Right hindlimb (tissue), 1 donor: ENCODE data around the gene CYB5D1.
"Not testable (repeated sequence)": the region's sequence is repeated elsewhere in the genome, so short reads cannot be mapped to it uniquely, and the experiment has no call there.

Source experiments
- DNase-seq: peaks from one replicate; pipeline ENCODE4 v3.0.0-alpha.2; 2018

The CYB5D1 gene, protein sequence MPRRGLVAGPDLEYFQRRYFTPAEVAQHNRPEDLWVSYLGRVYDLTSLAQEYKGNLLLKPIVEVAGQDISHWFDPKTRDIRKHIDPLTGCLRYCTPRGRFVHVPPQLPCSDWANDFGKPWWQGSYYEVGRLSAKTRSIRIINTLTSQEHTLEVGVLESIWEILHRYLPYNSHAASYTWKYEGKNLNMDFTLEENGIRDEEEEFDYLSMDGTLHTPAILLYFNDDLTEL

GRCh38 chr17:7857713-7858521 lies at the start of gene CYB5D1:
Gene CYB5D1, plus strand, starts transcription at chr17:7858003. Its CDS starts 132 bp downstream, at chr17:7858135.
- peak; percentile 93 for DNase-seq

GRCh38 chr17:7809086-7809790 lies 48.6 kb upstream of the CYB5D1 start:
- DNase-seq, result no peak

GRCh38 chr17:7809791-7810343 lies 47.9 kb upstream of the CYB5D1 start:
- not testable (repeated sequence) for DNase-seq

DNA sequence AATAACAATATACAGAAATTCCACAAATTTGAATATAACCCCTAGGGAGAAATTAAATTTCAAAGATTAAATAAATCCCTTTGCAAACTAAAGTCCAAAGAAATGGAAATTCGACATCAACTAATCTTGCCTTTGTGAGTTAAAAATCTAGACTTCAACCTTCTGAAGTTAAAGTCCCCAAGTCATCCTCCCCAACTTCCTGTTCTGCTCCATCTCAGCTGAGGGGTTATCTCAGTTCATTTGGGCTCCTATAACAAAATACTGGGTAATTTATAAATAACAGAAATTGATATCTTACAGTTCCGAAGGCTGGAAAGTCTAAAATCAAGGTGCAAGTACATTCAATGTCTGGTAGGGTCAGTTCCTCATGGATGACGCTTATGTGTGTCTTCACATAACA lies 46.6 kb upstream of the CYB5D1 start:
- DNase-seq, result no peak

GRCh38 chr17:7814969-7815368 lies 42.8 kb upstream of the CYB5D1 start:
- DNase-seq, result no peak

- no peak for DNase-seq
Measured at GRCh38 chr17:7816926-7817642, 40.7 kb upstream of the CYB5D1 start.

- DNase-seq, result no peak
Measured at GRCh38 chr17:7817643-7817964, 40.2 kb upstream of the CYB5D1 start.

DNA sequence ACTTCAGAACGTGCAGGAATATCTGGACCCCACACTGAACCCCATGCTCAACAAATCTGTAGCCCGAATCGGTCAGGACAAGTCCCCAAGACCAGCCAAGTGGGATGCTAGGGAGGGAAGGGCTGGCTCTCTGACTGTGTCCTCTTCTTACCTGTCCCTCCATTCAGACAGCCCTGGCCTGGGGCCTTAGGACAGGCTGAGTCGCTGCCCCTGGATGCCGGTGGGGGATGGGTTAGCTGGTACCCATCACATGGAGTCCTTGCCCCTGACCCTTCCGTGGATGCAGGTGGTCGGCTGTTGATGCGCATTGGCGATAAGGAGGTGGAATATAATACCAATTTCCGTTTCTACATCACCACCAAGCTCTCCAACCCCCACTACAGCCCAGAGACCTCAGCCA lies 39.8 kb upstream of the CYB5D1 start:
- no peak for DNase-seq

DNA sequence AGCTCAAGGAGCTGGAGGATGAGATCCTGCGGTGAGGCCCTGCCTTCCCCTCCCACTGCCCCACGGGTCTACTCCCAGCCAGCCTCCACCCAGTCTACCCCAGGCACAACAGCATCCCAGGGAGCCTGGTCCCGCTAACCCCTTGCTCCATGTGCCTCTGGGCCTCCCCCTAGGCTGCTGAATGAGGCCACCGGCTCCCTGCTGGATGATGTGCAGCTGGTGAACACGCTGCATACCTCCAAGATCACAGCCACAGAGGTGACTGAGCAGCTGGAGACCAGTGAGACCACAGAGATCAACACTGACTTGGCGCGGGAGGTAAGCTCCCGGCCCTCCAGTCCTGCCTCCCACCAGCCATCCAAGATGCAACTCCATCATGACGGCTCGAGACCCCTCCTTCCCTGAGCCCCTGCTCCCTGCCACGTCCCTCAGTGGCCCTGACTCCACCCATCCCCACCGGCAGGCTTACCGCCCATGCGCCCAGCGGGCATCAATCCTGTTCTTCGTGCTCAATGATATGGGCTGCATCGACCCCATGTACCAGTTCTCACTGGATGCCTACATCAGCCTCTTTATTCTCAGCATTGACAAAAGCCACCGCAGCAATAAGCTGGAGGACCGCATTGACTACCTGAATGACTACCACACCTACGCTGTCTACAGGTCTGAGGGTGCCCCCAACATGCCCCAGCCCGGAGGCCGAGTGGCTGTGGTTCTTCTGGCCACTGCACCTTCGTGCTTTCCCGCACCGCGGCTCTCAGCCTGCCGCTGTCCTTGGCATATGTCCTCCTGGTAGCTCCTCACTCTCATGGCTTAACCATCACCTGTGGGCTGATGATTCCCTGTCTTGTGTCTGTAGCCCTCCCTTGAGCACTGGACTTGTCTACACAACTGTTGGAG lies 38.8 kb upstream of the CYB5D1 start:
- DNase-seq, result no peak

DNA sequence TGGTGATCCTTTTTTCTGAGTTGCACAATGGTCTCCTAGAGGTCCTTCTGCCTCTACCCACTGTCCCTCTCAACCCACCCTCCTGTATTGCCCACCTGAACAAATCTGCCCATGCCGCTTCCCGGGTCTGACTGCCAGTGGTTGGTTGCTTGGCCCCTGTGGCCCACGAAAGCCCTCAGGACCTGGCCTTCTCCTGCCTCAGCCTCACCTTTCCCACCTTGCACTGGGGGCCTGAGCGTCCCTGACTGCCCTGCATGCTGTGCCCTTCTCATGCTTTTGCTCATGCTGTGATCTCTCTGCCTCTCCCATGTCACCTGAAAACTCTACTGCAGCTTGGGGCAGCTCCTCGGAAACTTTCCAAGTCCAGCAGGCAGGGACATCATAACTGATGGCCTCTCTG lies 37.6 kb upstream of the CYB5D1 start:
- DNase-seq, result no peak

DNA sequence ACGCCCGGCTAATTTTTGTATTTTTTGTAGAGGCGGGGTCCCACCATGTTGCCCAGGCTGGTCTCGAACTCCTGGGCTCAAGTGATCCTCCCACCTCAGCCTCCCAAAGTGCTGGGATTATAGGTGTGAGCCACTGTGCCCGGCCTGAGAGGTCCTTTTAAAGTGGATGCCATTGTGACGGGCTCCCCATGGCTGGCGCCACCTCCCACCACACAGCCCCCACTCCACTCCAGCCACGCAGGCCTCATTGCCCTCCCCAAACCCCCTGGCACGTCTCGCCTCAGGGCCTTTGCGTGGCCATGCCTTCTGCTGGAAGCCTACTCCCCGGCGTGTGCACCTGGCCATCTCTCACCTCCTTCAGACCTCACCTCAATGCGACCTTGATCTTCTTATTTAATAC lies 35.7 kb upstream of the CYB5D1 start:
- DNase-seq, result no peak

DNA sequence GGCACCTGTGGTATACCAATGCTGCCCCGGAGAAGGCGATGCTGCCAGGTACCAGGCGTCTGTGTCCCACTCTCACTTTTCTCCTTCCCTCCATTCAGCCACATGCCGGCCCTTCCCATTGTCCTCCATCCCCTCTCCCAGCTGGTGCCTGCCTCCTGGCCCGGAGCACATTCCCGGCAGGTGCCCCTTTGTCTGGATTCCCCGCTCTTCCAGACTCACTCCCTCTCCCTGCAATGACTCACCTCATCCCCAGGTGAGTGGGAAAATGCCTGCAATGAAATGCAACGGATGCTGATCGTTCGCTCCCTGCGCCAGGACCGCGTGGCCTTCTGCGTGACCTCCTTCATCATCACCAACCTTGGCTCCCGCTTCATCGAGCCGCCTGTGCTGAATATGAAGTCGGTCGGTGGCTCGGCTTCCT lies 34.2 kb upstream of the CYB5D1 start:
- no peak for DNase-seq

GRCh38 chr17:7824021-7824924 lies 33.5 kb upstream of the CYB5D1 start:
- DNase-seq, result no peak

DNA sequence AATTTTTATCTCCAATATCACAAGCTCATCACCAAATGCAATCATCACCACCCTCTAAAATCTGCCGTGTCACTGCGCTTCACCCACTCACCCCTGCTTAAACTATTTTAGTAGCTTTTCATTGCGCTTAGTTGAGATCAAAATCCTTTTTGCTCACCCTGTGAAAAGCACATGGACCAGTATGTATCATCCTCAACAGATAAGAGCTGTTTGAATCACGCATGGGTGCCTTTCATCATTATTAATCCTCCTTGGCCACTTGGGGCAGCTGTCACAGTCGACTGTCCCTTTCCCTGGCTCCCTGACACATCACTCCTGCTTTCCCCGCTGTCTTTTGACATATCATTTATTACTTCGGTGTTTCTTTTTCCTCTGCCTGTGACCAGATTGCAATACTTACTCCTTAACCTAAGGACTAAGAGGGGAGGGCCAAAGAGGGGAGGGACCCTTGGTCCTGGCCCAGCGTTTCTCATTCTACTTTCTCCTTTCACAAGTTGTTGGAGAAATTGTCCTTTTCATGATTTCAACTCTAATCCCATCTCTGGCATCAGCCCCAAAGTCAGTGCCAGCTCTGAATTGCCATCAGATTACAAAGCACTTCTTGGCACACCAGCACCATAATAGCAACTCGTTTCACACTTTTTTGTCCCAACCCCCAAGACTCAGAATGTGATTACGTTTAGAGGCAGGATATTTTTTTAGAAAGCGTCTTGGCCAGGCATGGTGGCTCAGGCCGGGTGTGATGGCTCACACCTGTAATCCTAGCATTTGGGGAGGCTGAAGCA lies 32.4 kb upstream of the CYB5D1 start:
- no peak for DNase-seq

GRCh38 chr17:7830616-7831015 lies 27.2 kb upstream of the CYB5D1 start:
- no peak for DNase-seq

DNA sequence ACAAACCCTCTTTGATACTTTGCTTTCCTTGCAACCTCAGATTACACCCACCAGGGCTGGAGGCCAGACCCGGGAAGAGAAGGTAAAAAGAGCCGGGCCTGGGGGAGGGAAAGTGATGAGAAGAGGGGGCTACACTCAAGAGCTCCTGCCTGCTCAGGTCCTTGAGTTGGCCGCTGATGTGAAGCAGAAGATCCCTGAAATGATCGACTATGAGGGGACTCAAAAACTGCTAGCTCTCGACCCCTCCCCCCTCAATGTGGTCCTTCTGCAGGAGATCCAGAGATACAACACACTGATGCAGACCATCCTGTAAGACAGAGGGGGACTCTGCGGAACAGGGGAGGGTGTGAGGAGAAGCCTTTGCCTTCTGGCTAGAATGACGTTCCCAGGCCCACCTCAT lies 26.6 kb upstream of the CYB5D1 start:
- DNase-seq, result no peak

DNA sequence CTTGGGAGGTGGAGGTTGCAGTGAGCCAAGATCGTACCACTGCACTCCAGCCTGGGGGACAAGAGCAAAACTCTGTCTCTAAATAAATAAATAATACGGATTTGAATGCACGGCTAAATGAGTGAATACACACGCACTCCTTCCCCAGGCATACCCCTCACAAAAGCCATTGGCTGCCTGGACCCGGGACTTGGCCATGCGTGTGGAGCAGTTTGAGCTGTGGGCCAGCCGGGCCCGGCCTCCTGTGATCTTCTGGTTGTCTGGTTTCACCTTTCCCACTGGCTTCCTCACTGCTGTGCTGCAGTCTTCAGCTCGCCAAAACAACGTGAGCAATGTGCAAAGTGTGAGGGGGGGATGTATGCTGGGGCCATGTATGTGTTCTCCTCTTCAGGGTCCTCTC lies 25.4 kb upstream of the CYB5D1 start:
- no peak for DNase-seq

DNA sequence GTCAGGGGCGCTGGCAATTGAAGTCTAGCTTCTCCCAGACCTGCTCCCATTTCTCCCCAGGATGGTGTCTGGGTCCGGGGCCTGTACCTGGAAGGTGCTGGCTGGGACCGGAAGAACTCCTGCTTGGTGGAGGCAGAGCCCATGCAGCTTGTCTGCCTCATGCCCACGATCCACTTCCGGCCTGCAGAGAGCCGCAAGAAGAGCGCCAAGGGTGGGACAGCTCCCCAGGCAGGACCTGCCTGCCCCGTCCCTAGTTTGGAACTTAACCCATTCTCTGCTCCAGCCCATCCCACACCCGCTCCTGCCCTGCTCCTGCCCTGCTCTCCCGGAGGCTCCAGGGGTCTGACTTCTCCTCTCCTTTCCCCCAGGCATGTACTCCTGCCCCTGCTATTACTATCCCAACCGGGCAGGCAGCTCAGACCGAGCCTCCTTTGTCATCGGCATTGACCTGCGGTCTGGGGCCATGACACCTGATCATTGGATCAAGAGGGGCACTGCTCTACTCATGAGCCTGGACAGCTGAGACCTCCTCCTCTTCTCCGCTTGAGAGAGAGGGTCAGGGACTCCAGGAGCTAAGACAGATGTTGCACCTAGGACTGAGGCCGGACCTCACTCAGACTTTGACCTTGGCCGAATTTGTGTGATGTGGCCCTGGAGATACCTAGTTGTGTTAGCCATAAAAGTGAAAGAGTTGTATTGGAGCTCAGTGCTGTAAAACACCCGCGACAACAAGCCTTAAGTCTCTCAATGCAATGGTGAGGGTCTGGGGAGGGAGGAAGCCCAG lies 24.6 kb upstream of the CYB5D1 start:
- no peak for DNase-seq
